GM18499 (cell line): ENCODE measurements around the gene TNPO3.
"Not testable (repeated sequence)": the region's sequence is repeated elsewhere in the genome, so short reads cannot be mapped to it uniquely, and the experiment has no call there.

Source experiments
- ATAC-seq: cut with Tn5 transposase; IDR thresholded peaks from one replicate; pipeline ENCODE4 v1.9.1; 2021; ENCODE audit warnings: moderate number of reproducible peaks; ENCODE audit not compliant: insufficient read depth, unreplicated experiment

Gene TNPO3

DNA sequence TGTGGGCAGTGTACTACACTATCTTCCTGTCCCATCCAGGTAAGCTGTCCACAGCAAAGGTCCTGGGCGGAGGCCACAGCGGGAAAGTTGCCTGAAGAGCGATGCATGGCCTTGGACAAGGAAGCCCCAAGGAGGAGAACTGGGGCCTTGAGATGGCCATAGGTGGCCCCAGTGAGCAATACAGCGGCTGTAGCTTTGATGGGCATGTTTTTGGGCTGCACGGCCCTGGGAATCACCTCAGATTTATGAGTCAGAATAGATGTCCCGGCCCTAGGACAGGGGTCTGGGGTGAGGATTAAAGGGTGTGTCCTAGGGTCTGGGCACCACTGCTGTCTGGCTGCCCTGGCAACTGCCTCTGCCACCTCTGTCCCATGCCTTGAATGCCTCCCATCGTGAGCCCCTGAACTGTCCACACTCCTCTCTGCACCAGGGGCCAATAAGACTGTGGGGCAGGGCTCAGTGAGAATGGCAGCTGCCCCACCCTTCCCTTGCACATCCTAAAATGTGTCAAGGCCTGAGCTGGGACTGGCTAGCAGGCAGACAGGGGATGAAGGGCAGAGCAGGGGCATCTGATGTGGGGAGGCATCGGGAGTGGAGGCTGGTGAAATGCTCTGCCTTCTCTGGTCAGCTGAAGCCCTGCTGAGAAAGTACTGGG is 126.6 kb downstream of the TNPO3 start:
- ATAC-seq, result no peak

DNA sequence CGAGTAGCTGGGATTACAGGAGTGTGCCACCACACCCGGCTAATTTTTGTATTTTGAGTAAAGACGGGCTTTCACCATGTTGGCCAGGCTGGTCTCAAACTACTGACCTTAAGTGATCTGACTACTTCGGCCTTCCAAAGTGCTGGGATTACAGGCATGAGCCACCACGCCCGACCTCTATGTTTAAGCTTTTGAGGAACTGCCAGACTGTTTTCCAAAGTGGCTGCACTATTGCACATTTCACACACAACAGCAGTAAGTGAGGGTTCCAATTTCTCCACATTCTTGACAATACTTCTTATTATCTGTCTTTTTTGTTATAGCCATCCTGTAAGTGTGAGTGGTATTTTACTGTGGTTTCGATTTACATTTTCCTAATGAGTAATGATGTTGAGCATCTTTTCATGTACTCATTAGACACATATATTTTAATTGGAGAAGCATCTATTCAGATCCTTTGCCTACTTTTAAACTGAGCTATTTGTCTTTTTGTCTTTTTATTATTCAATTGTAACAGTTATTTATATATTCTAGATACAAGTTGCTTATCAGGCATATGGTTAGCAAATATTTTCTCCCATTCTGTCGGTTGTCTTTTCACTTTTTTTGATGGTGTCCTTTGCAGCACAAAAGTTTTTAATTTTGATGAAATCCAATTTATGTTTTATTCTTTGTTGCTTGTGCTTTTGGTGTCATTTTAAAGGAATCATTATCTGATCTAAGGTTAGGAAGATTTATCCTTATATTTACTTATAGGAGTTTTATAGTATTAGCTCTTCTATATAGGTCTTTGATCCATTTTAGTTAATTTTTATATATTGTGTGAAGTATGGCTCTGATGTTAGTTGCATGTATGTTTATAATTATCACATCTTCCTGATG is 130.0 kb downstream of the TNPO3 start:
- no peak for ATAC-seq

DNA sequence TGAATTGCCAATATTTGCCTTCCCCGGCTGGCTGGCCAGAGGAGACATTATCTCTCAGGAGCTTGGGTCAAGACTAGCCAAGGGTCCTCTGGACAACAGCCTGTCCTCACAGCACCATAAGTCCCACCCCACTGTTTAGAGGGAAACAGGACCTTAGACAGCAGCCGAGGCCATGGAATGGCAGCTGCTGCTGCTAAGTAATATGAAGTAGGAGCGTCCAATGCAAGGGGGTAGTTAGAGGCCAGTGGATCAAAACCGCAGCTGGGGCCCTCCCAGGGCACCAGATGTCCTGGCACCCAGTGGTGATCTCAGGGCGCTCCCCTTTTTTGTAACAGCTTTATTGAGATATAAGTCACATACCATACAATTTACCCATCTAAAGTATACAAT is 131.5 kb downstream of the TNPO3 start:
- ATAC-seq, result no peak

- ATAC-seq, result no peak
Measured at GRCh38 chr7:128922496-128923410, 132.2 kb downstream of the TNPO3 start.

DNA sequence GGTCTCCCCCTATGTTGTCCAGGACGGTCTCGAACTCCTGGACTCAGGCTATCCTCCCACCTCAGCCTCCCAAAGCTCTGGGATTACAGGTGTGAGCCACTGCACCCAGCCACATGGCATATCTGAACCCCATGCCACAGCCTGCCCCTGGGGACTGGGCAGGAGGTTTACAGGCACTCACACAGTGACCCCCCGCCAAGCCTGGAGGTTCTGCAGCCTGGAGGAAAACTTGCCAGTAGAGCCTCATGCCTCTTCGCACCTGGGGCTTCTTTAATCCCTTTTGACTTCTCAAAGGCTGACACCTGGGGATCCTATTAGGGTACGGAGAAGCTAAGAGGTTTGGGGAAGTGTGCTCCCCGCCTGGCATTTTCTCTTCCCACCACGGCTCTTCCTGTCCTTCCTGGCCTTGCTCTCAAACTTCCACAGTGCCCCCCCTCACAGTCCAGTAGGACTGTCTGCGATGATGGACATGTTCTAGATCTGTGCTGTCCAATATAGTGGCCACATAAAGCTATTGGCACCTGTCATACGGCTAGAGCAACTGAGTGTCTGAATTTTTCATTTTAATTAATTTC is 133.0 kb downstream of the TNPO3 start:
- ATAC-seq, result no peak

- no peak for ATAC-seq
Measured at GRCh38 chr7:128920913-128921582, 133.9 kb downstream of the TNPO3 start.

- ATAC-seq, result no peak
Measured at GRCh38 chr7:128919881-128920799, 134.8 kb downstream of the TNPO3 start.

- no peak for ATAC-seq
Measured at GRCh38 chr7:128919241-128919640, 135.7 kb downstream of the TNPO3 start.

- ATAC-seq, result no peak
Measured at GRCh38 chr7:128918016-128918665, 136.8 kb downstream of the TNPO3 start.

GRCh38 chr7:128917122-128917521 is 137.8 kb downstream of the TNPO3 start:
- ATAC-seq, result no peak

- ATAC-seq, result no peak
Measured at GRCh38 chr7:128916643-128916915, 138.3 kb downstream of the TNPO3 start.

GRCh38 chr7:128915841-128916642 is 138.9 kb downstream of the TNPO3 start:
- ATAC-seq, result no peak

DNA sequence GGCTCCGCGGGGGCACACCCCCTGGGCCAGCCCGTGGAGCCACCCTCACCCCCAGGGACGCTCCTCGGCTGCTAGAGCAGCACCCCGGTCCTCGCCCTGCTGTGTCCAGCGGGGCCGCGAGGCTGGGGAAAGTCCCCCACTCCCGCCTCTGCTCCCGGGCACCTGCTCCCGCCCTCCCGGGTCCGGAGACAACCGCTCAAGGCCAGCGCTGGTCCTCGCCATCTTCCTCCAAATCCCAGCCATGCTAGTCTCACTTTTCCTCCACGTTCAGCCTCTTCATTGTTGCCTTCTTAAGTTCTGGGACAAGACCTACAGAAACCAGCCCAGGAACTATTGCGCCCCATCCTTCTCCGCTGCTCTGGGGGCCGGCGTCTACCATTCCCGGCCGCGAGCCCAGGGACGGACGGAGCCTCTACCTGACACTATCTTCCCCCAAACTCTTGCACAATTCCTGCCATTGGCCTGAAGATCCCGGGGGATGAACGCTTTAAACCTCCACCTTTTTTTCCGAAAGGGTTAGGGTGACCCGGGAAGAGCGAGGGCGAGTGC is 139.6 kb downstream of the TNPO3 start:
- no peak for ATAC-seq

DNA sequence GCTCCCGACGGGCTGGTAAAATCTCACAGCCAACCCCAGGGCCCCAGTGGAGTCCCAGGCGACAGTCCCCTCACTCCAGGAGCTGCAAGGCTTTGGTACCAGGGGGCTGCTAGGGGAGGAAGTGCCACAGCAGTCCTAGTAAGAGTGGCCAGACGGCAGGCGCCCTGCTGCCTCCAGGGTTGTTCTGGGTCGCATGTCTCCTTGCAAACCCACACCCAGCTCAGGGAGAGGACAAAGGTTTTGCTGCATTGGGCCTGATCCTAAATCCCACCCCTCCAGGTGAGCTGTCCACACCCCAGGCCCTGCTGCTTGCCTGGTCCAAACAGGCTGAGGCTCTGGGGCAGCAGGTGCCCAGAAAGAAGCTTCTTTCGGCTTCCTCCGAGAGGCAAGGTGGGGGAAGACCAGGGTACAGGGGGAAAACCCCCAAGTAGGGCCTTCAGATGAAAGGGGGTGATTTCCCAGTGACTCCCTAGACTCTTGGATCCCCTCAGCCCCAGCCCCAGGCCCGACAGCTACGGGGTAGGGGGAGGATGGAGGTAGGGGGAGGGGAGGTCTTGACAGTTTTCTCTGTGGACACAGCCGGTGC is 140.3 kb downstream of the TNPO3 start:
- no peak for ATAC-seq

DNA sequence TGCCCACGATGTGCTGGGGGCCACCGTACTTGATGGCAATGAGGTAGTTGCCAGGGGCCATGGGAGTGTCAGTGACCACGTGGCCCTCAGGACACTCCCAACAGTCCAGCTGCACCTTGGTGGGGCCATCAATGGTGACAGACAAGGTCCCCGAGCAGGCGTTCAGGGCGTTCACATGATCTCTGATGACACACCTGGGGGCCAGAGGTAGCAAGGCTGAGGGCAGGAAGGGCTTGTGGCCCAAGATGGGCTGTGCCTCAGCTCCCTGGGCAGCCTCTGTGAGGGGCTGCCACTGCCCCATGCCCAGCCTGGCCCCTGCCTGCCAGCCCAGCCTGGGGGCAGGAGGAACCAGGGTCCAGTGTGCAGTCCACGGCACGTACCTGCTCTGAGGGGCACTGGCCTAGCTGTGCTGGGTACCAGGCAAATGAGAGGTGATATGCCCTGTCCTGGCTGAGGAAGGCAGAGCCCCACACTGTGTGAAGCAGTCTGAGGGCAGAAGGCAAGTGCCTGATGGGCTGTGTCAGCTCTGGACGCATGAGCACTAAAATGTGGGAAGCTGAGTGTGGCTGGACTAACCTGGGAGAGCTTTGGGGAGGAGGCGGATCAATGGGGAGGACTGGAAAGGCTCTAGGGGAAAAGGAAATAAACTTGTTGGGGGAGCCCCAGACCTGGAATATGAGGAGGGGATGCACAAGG is 140.9 kb downstream of the TNPO3 start:
- ATAC-seq, result no peak

DNA sequence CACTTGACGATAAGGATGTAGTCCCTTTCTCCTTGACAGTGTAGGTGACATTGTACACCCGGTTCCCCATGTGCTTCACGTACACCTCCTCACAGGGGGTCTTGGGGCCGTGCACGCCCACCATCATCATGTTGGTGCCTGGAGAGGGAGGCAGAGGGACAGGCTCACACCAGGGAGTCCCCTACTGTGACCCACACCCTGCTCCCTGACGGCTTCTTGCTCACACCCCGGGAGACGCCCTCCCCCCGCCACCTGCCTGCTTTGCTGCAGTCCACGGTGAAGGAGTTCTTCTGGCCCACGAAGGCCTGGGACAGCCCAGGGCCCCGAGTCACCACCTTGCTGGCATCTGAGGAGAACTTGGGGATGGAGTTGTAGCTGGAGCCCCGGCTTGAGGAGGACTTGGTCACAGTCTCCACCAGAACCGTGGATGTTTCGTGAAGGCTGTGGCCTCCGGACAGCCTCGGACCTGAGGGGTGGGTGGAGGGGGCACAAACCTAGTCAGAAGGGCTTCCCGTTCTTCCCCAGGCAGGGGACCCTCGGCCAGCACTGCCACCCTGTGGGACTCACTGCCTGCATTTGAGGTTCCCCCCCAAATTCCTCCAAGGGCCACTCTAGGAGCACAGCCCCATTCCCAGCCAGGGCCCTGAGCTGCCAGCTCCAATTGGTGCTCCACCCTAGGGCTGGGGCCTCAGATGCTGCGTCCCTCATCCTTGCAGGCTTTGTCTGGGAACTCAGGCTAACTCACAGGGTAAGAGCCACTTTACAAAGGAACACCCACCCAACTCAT is 142.0 kb downstream of the TNPO3 start:
- ATAC-seq, result not testable (repeated sequence)
